HG03432 (cell line): Measurements from ENCODE around the gene STIM1.
A peak's percentile ranks its signal among the peaks of the same experiment; 100 is the strongest.
"Not testable (repeated sequence)": the region's sequence is repeated elsewhere in the genome, so short reads cannot be mapped to it uniquely, and the experiment has no call there.

Experiments
- ATAC-seq: cut with Tn5 transposase; IDR thresholded peaks from one replicate; pipeline ENCODE4 v1.9.1; 2021; ENCODE audit warnings: mild to moderate bottlenecking, moderate library complexity; ENCODE audit not compliant: unreplicated experiment

Gene STIM1

DNA sequence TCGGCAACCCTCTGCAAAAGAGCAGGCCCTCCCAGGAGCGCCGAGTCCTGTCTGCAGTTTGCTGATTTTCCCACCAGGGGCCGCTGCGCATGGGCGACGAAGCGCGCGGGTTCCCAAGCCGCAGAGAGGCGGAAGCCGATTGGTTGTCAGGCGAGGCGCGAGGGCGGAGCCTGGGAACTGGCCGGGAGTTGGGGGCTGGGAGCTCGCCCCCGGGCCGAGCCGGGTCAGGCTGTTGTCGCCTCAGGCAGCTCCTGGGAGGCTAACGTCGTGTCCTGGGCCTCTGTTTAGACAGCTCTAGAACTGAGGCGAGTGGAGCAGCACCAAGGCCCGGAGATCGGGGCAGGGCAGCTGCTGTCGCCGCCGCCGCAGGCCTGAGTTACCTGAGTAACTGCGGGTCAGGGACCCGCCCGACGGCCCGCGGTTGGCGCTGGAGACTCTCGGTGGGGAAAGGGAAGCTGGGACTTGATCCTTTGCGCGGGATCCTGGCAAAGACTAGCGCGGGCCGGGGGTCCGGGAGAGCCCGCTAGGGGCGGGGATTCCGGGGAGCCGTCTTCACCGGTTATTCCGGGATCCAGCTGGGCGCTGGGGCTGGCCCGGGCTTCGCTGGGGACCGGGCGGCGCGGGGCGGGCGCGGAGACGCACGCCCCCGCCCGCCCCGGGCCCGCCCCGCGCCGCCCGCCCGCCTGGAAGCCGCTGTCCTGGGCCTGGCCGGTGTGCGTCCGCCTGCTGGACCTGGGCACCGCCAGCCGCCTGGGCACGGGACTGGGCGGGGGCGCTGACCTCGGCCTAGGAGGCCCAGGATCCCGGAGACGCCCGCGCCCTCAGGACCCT lies at the start of gene STIM1:
STIM1 (plus strand) TSS at position 688 of the 831 bp plus-strand sequence. CDS start 607 bp downstream, outside the sequence.
- peak; percentile 68 for ATAC-seq

DNA sequence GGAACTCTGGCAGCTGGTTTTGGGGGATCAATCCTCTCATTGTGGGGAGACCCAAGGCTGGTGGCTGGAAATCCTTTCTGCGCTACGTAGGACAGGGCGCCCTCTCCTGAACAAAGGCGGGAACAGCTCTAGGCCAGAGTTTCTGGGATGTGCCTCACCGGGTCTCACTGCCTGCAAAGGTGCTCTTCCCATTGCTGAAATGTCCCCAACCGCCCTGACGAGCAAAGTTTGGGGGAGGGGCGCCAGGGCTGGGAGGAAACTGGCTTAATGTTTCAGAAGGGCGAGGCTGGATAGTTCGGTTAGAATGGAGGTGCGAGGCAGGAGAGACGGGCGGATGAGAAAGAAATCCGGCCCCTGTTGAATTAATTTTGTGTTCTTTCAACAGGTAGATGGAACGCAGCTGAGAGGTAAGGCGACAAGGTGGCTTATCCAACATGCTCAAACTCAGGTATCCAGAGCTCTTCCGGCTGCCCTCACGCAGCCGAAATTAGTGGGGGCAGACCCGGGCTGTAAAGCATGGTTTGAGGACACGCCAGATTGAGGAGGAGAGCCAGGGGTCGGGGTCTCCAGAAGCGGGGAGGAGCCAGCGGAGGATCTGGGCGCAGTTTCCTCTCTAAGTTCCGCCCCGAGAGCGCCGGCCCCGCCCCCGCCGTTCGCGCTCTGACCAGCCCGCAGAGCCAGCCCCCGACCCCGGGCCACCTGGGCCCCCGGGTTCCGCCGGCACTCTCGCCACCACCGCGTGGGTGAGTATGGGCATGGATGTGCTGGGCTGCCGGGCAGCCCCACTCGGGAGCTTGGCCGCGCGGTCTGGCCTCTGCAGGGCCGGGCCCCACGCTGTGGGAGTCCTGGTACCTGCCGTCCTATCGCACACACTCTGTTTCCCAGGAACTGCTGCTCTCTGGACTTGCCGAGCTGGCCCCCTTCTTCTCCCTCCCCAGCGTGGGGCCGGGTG lies 47.3 kb upstream of the STIM1 start, which contains the start of gene PGAP2:
PGAP2 (plus strand) TSS at position 652 of the 952 bp plus-strand sequence. CDS start 2,700 bp downstream, outside the sequence.
- peak; percentile 77 for ATAC-seq

DNA sequence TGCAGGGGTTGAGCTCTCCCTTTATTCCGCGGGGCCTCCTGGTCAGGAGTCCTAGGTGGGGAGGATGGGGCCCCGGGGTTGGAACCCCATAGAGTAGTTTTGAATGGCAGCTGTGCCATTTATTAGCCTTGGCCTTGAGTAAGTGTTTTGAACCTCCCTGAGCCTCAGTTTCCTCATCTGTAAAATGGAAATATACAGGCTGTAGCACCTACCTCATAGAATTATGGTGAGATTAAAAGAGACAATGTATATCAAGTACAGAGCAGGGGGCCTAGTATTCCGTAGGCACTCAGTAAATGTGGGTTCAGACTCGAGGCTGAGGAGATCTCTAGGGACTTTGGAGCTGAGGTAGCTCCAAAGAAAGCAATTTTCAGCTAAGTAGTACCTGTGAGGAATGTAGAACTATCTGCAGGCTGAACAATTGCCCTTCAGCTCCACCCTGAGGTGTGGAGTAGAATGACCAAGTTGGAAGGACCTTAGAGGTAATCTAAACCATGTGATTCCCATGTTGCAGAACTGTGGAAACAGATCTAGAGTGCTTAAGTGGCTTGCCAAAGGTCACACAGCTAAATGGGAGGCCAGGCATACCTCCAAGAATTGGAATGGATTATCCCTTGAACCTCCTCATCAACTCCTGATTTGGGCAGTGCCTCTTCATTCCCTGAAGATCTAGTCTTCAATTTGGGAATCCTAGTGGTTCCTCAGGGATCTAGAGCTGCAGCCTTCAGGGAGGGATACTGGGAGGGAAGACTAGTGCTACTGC lies 46.4 kb upstream of the STIM1 start:
- ATAC-seq, result peak; percentile 72

DNA sequence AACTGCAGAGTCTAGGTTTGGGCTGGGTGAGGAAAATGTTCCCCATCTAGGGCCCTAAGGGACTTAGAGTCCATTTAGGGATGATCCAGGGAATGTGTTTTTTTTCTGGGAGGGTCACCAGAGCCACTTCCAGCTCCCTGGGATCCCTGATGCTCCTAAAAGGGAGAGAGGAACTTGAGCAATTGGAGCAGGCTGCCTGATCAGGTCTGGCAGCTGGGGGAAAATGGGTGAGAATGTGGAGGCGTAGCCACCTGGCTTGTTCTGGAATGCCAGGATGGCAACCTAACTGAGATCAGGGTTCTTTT lies 45.9 kb upstream of the STIM1 start:
- ATAC-seq, result no peak

DNA sequence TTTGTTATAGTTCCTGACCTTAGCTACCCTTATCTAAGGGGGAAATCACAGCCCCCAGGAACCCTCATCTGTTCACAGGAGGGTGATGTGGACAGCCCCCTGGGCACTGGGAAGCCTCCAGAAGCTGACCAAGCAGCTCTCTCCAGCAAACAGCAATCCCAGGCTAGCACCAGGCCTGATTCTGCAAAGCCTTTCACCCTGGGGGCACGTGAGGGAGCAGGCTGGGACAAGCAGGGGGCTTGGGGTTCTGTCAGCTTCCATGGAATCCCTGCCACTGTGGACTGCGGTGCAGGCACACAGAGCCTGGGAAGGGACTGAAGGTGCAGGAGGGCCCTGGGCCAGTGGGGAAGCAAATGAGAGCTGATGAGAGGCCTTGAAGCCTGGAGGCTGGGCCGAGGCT lies 45.0 kb upstream of the STIM1 start:
- ATAC-seq, result no peak

DNA sequence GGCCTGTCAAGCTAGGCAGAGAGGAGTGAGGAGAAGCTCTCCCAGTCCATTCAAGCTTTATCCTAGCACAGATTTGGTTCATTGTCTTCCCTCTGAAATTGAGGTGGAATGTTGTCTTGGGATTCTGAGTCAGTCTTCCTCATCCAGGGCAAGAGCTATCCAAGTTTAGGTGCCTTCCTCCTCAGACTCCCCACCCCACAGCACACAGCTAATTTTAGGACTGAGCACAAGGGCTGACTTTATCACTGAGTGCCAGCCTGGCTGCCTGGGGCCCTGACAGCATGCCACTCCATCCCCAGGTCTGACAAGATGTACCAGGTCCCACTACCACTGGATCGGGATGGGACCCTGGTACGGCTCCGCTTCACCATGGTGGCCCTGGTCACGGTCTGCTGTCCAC lies 44.5 kb upstream of the STIM1 start:
- ATAC-seq, result no peak

DNA sequence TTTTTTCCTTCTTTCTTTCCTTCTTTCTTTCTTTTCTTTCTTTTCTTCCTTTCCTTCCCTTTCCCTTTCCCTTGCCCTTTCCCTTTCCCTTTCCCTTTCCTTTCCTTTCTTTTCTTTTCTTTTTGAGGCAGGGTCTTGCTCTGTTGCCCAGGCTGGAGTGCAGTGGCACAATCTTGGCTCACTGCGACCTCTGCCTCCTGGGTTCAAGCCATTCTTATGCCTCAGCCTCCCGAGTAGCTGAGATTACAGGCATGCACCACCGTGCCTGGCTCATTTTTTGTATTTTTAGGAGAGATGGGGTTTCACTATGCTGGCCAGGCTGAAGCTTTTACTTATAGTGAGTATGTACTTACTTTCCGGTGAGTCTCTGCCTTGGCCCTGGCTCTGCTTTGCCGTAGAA lies 40.6 kb upstream of the STIM1 start:
- not testable (repeated sequence) for ATAC-seq

DNA sequence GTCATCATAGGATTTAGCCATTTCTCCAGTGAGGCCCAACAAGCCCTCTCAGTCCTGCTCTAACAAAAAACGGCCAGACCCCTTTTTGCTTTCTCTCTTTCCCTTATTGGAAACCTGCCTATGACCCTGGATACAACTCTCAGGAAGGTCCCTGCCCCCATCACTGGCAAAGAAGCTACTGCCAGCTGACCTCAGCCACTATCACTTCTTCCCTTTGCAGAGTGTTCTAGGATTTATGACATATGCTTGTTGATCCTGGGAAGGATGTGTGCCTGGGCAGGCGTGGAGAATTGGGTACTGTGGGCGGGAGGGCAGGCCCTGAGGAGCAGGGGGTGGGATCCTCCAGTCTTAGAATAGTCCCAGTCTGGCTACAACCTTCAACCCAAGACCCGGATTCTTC lies 39.6 kb upstream of the STIM1 start:
- ATAC-seq, result no peak

DNA sequence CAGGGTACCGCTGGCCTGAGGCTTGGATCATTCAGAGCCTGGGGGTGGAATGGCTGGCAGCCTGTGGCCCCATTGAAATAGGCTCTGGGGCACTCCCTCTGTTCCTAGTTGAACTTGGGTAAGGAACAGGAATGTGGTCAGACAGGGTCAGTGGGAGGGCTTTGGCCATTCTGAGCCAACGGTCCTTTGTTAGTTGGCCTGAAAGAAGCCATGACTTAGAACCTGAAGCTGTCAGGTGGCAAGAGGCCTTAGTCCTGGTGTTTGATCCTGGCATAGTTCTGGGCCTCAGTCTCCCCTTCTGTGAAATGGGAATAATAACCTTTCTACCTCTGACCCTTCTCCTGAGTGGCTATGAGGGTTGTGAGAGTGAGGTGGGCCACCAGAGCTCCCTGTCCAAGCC lies 38.8 kb upstream of the STIM1 start:
- no peak for ATAC-seq

DNA sequence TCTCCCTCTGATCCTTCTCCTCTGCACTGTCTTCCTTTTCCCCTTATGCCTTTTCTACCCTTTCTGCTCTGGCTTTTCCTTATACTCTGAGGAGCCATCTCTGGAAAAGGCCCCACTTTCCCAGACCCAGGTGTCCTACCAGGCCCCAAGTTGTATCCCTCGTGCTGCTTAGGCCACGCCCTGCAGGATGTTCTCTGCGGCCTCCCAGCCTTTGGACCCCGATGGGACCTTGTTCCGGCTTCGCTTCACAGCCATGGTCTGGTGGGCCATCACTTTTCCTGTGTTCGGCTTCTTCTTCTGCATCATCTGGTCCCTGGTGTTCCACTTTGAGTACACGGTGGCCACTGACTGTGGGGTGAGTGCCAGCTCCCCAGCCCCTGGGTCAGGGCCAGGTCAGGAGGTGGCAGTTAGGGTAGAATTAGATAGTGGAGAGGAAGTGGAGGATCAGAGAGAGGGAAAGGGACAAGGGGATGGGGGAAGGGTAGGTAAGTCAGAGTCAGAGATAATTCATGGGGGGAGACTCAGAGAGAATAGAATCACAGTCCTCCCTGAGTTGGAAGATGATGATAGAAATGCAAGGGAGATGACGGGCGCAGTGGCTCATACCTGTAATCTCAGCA lies 38.2 kb upstream of the STIM1 start:
- no peak for ATAC-seq

DNA sequence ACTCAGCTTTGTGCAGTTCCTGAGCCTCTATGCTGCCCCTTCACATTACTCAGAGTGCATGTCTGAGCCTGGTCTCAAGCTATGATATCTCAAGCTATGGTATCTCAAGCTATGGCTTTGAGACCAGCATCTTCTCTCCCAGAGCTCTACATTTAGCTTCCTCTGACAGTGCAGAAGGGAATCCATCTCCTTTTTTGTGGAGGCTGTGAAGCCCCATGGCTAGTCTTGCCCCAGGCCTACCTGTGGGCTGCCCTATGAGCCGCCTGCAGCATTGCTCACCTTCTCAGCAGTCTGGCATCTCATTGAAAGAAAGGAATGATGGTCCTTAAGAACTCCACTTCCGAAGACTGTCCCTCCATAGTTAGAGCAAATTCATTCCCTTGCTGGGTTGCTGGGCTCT lies 34.5 kb upstream of the STIM1 start:
- ATAC-seq, result no peak

DNA sequence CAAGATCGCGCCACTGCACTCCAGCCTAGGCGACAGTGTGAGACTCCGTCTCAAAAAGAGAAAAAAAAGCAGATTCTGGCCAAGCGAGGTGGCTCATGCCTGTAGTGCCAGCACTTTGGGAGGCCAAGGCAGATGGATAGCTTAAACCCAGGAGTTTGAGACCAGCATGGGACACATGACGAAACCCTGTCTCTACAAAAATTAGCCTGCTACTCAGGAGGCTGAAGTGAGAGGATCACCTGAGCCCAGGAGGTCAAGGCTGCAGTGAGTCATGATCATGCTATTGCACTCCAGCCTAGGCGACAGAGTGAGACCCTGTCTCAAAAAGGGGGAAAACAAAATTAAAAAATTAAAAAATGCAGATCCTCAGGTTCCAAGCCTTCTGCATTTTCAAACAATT lies 33.2 kb upstream of the STIM1 start:
- ATAC-seq, result no peak

DNA sequence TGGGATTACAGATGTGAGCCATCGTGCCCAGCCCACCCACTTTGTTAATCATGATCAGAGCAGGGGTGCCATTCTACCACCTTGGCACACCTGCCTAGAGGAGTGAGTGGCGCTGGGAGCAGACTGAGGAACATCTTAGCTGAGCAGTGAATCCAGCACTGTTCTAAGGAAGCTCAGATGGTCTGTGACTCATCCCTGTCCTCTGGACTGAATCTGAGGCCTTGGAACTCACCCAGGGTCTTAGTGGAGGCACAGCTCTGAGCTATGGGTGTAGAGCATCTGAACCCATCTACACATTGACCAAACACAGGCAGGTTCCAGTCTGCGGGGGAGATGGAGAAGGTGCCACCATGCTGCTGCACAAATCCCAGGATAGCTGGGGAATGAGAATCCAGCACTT lies 32.2 kb upstream of the STIM1 start:
- ATAC-seq, result no peak

DNA sequence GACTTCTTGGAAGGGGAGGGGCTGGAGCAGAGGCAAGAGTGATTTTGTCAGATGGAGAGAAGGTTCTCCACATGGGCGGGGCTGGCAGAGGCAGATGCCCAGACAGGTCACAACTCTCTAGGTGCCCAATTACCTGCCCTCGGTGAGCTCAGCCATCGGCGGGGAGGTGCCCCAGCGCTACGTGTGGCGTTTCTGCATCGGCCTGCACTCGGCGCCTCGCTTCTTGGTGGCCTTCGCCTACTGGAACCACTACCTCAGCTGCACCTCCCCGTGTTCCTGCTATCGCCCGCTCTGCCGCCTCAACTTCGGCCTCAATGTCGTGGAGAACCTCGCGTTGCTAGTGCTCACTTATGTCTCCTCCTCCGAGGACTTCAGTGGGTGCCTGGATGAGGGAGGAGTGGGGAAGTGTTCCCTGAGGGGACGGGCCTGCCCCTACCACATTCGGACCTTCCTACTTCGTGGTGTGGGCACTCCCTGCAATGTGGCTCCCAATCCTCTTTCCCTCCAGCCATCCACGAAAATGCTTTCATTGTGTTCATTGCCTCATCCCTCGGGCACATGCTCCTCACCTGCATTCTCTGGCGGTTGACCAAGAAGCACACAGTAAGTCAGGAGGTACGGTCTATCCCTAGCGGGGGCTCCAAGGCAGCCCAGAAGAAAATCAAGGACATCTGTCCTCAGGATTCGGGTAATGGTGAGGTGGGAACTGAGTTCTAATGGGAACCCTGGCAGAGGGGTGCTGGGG lies 31.5 kb upstream of the STIM1 start:
- ATAC-seq, result no peak

DNA sequence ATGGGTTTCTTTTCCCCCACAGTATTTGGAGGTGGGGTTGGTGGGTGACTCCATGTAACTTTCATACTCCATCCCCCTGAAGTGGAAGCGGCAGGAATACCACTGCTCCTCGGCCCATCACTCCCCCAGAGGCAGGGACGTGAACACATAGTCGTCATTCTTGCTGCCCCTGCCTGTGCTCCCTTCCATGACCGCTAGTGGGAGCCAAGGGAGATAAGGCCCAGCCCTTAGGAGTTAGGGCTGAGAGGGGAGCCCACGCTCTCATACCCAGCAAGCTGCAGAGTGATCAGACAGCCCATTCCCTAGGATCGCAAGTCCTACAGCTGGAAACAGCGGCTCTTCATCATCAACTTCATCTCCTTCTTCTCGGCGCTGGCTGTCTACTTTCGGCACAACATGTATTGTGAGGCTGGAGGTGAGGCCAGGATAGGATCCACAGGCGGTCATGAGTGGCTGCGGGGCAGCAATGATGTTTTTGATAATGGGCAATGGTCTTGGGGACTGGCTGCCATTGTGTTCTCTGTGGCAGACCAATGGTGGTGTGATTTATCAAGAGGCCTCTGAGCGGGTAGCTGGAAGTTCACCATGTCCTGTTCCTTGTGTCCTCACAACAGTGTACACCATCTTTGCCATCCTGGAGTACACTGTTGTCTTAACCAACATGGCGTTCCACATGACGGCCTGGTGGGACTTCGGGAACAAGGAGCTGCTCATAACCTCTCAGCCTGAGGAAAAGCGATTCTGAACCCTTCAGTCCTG lies 30.6 kb upstream of the STIM1 start:
- ATAC-seq, result peak; percentile 87

DNA sequence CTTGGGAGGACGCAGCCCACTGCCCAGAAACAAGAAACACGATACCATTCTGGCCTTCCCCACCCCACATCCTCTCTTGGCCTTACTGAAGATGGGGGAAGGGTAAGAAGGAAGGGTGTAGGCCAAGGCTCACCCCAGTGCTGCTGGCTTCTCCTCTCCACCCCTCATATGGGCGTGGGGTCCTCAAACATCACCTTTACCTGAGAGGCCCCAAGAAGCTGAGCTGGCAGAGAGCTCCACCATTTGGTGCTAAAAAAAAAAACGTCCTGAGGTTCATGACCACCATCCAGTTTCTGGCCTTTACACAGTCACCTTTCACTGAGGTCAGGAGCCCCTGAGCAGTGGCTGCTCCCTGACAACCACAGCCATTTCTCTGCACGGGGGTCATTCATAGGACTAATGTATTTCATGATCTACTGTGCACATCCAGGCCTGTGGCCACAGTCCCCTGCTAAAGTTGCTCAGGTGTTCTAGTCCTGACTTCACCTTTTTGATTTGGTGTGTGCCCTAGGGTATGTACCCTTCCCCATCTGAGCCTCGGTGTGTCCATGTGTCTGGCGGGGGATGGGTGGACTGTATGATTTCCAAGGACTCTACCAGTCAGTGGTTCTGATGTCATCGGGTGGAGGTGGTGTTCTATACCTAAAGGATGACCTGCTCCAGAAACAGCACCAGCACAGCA lies 29.9 kb upstream of the STIM1 start:
- no peak for ATAC-seq

DNA sequence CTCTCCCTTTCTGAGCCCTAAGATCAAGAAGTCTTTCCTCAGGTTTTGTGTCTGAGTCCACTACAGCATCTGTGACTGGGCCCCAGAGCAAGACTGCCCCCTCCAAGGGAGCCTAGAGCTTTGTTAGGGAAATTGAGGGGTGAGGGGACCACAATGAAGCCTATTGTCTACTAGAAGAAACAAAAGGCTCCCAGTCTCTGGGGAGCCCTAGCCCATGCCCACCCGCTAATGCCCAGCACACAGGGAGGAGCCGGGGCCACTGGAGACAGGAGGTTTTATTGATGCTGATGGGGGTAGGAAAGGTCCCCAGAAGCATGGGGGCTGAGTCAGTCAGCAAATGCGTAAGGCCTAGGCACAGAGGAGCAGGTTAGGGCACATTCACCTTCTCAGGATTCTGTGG lies 28.7 kb upstream of the STIM1 start:
- ATAC-seq, result no peak

DNA sequence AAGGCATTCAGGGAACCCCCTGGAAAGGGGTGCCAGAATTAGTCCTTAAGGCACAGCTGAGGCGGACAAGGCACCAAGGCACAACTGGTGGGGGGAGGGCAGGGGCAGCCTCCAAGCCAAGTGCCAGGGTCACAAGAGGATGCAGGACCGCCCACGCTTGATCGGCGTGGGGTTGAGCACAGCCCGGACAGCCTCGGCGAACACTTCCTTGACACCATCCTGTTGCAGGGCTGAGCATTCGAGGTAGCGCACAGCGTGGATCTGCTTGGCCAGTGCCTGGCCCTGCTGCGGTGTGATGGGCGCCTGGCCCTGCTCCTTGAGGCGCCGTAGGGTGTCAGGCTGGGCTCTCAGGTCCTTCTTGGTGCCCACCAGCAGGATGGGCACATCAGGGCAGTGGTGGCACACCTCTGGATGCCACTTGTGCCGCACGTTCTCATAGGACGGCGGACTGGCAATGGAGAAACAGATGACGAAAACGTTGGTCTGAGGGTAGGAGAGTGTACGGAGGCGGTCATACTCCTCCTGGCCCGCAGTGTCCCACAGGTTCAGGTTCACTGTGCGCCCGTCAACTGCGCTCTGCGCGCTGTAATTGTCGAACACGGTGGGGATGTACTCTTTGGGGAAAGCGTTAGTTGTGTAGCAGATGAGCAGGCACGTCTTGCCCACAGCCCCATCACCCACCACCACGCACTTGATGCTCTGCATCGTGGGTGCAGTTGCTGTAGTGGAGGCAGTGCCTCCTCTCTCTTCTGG lies 27.9 kb upstream of the STIM1 start:
- ATAC-seq, result no peak
